ENCODE measurements around the gene FAF1. TPM values are rescaled to one million over a fixed set of nuclear protein-coding genes. Genes with fewer than 3 reads are reported as not detected.
A peak's percentile ranks its signal among the peaks of the same experiment; 100 is the strongest.
"Not testable (repeated sequence)": the region's sequence is repeated elsewhere in the genome, so short reads cannot be mapped to it uniquely, and the experiment has no call there.

Gene FAF1
- 10 to 100 TPM; 48.8 to 52.6 TPM for total RNA-seq
- long read RNA-seq, full-length matches to known transcripts = 68 of 93 reads
- long read RNA-seq, partial matches to known transcripts = 13 of 93 reads
- long read RNA-seq, other reads (novel, unspliced or antisense) = 12 of 93 reads

- DNase-seq (peak; percentile 97 to 98), ATAC-seq (peak; percentile 96)
- intact Hi-C loops (cut with DNase I, micrococcal nuclease) = no loop called here
Observed at GRCh38 chr1:50959913-50960844, at the start of gene FAF1. Gene FAF1, minus strand, starts transcription at chr1:50960267. Its CDS starts 456 bp downstream, at chr1:50959811.

GRCh38 chr1:51009381-51009780 lies 49.3 kb upstream of the FAF1 start:
- DNase-seq (no peak), ATAC-seq (no peak)
- intact Hi-C loops (cut with DNase I, micrococcal nuclease) = no loop called here

- ATAC-seq; DNase-seq; intact Hi-C loops (cut with DNase I, micrococcal nuclease): not testable (repeated sequence)
Observed at GRCh38 chr1:51005549-51005948, 45.5 kb upstream of the FAF1 start.

GRCh38 chr1:51002516-51002915 lies 42.4 kb upstream of the FAF1 start:
- no peak for ATAC-seq

GRCh38 chr1:51000651-51001050 lies 40.6 kb upstream of the FAF1 start:
- ATAC-seq (no peak), DNase-seq (no peak)
- intact Hi-C loops (cut with DNase I, micrococcal nuclease) = no loop called here

More at GRCh38 chr1:51002516-51002915, 42.4 kb upstream of the FAF1 start:
- DNase-seq = no peak
- intact Hi-C loops (cut with DNase I, micrococcal nuclease) = no loop called here

GRCh38 chr1:51000160-51000559 lies 40.1 kb upstream of the FAF1 start:
- intact Hi-C loops (cut with DNase I, micrococcal nuclease) = no loop called here
- ATAC-seq = no peak
- no peak for DNase-seq

- ATAC-seq; intact Hi-C loops (cut with DNase I, micrococcal nuclease); DNase-seq: not testable (repeated sequence)
Observed at GRCh38 chr1:50999375-50999774, 39.3 kb upstream of the FAF1 start.

- DNase-seq (no peak), ATAC-seq (no peak)
- intact Hi-C loops (cut with DNase I, micrococcal nuclease) = no loop called here
Observed at GRCh38 chr1:50996083-50996482, 36.0 kb upstream of the FAF1 start.

- intact Hi-C loops (cut with DNase I, micrococcal nuclease) = no loop called here
- no peak for ATAC-seq
- no peak for DNase-seq
Observed at GRCh38 chr1:50995651-50996050, 35.6 kb upstream of the FAF1 start.

GRCh38 chr1:50994997-50995396 lies 34.9 kb upstream of the FAF1 start:
- intact Hi-C loops (cut with DNase I, micrococcal nuclease) = no loop called here
- no peak for ATAC-seq

GRCh38 chr1:50993645-50994044 lies 33.6 kb upstream of the FAF1 start:
- ATAC-seq = no peak
- DNase-seq = no peak
- intact Hi-C loops (cut with DNase I, micrococcal nuclease) = no loop called here

More at GRCh38 chr1:50994997-50995396, 34.9 kb upstream of the FAF1 start:
- no peak for DNase-seq

- DNase-seq (no peak), ATAC-seq (no peak)
- intact Hi-C loops (cut with DNase I, micrococcal nuclease) = no loop called here
Observed at GRCh38 chr1:50992532-50993318, 32.7 kb upstream of the FAF1 start.

GRCh38 chr1:50989694-50990093 lies 29.6 kb upstream of the FAF1 start:
- DNase-seq = no peak
- ATAC-seq = no peak
- intact Hi-C loops (cut with DNase I, micrococcal nuclease) = no loop called here

GRCh38 chr1:50986653-50987052 lies 26.6 kb upstream of the FAF1 start:
- DNase-seq = no peak
- no peak for ATAC-seq
- intact Hi-C loops (cut with DNase I, micrococcal nuclease) = no loop called here

- ATAC-seq (no peak), DNase-seq (no peak)
- intact Hi-C loops (cut with DNase I, micrococcal nuclease) = no loop called here
Observed at GRCh38 chr1:50985094-50985493, 25.0 kb upstream of the FAF1 start.

- DNase-seq (no peak), ATAC-seq (no peak)
- intact Hi-C loops (cut with DNase I, micrococcal nuclease) = no loop called here
Observed at GRCh38 chr1:50983219-50983802, 23.2 kb upstream of the FAF1 start.

- DNase-seq = no peak
- intact Hi-C loops (cut with DNase I, micrococcal nuclease) = no loop called here
- no peak for ATAC-seq
Observed at GRCh38 chr1:50982611-50983010, 22.5 kb upstream of the FAF1 start.

GRCh38 chr1:50981741-50982140 lies 21.7 kb upstream of the FAF1 start:
- DNase-seq (no peak), ATAC-seq (no peak)
- intact Hi-C loops (cut with DNase I, micrococcal nuclease) = no loop called here

- ATAC-seq = no peak
Observed at GRCh38 chr1:50980505-50980904, 20.4 kb upstream of the FAF1 start.

More at GRCh38 chr1:50980505-50980904, 20.4 kb upstream of the FAF1 start:
- no peak for DNase-seq
- intact Hi-C loops (cut with DNase I, micrococcal nuclease) = no loop called here
